GM08714 (cell line): ENCODE data around the gene KHDRBS2.
"Not testable (repeated sequence)": the region's sequence is repeated elsewhere in the genome, so short reads cannot be mapped to it uniquely, and the experiment has no call there.

Source experiments
- H3K4me3 ChIP-seq: fragments of 200-500 bp; sonication (Bioruptor generic); 2 replicates; pipeline ENCODE4 v1.5.1; 2014; ENCODE audit warnings: mild to moderate bottlenecking, low read length, inconsistent platforms
- ZNF274 ChIP-seq: IDR thresholded peaks from 2 replicates; pipeline ENCODE4 v1.6.1; 2012; ENCODE audit warnings: mild to moderate bottlenecking, low read depth, low read length

The KHDRBS2 gene

DNA sequence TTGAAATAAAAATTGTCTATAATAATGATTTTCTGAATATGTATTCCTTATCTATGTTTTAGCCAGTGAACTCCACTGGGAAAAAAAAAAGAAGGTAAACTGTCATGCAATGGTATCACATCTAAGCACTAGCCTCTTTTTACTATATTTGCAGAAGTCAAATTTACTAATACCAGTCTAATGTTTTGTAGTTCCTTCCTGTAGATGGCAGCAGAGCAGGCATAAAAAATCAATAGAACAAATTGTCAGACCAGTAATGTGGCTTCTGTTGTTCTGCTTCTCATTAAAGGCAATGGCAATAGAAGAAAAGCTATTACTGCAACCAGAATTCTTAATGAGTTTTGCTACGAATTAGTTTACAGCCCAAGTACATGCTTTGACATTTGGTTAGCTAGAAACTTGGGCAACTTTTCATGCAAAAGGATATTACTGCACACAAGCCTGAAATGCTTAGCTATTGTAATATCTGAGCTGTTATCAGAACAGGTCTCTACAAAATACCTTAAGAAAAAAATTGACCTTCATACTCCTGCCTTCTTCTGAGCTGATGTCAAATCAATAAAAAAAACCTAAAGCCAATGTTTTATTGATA, 476.9 kb downstream of the KHDRBS2 start:
- no peak overlapping the region for H3K4me3 ChIP-seq
- TF ChIP-seq ZNF274 = no peak

DNA sequence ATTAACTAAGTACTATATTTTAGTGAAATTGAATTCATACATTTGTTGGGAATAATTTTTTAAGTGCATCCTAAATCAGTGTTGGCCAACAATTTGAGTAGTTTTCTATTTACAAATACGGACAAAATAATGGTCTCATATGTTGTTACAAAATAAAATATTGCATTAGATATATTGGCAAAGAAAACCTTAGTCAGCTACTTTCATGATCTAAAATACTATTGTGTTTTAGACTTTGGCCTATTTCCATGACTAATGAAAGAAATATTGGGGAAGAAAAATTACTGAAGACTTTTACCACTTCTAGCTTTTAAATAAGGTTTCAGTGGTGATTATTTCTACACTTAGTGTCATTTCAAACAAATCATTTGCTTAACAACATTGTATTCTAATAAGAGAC, 498.0 kb downstream of the KHDRBS2 start:
- H3K4me3 ChIP-seq = no peak overlapping the region
- no peak for TF ChIP-seq ZNF274

DNA sequence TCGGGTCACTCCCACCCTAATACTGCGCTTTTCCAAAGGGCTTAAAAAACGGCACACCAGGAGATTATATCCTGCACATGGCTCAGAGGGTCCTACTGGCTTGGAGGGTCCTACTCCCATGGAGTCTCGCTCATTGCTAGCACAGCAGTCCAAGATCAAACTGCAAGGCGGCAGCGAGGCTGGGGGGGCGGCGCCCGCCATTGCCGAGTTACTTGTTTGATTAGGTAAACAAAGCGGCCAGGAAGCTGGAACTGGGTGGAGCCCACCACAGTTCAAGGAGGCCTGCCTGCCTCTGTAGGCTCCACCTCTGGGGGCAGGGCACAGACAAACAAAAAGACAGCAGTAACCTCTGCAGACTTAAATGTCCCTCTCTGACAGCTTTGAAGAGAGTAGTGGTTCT, 516.6 kb downstream of the KHDRBS2 start:
- not testable (repeated sequence) for H3K4me3 ChIP-seq

DNA sequence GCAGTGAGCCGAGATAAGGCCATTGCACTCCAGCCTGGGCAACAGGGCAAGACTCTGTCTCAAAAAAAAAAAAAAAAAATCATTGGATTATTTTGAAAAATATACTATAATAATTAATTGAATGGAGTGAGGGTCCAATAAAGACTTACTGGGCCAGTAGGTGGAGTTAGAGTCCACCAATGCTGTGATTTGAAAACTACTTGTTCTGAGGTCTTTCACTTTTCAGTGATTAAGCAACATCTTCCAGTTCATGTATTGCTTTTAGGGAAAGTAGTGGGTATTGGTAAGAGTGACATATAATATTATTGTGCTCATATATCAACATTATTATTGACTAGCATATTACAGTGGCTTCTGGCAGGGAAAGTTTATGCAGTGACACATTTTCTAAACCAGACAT, 530.3 kb downstream of the KHDRBS2 start:
- H3K4me3 ChIP-seq = no peak overlapping the region

DNA sequence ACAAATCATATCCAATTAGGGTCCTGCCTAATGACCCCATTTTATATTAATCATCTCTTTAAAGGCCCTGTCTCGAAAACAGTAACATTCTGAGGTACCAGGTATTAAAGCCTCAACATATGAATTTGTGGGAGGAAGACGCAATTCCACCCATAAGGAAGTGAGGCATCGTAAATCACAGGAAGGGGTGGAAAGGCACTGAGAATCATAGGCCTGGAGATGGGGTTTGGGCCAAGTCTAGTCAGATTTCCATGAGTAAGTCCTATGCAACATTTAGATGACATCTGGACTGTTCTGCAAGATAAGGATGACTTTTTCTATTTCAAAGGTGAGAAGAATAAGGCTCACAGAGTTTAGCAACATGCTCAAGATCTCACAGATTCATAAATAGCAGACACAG, 534.0 kb downstream of the KHDRBS2 start:
- TF ChIP-seq ZNF274 = no peak
- no peak overlapping the region for H3K4me3 ChIP-seq

More for the DNA sequence above, 530.3 kb downstream of the KHDRBS2 start:
- no peak for TF ChIP-seq ZNF274

DNA sequence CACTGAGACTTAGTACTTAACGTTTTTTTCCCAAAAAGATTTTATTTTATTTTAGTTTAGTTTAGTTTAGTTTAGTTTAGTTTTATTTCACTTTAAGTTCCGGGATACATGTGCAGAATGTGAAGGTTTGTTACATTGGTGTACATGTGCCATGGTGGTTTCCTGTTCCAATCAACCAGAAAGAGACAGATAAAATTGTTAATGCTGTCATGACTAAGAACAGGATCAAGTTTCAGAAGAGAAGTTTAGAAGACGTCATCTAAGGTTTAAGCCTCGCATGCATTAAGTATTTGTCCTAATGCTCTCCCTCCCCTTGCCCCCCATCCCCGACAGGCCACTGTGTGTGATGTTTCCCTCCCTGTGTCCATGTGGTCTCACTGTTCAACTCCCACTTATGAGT, 540.0 kb downstream of the KHDRBS2 start:
- no peak overlapping the region for H3K4me3 ChIP-seq
- no peak for TF ChIP-seq ZNF274

DNA sequence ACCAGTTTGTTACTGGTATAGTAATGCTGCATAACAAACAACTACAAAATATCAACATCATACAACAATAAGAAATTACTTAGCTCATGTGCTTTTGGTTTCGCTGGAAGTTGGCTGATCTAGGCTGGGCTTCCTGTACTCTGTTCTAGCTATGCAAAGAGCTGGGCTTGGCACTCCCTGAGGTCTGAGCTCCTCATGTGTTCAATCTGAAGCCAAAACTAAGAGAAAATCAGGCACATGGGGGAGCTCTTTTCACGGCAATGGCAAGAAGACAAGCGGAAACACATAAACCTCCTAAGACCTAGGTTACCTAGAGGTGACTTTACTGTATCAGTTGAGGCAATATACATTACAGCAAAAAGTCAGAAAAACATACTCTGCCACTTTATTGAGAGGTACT, 574.2 kb downstream of the KHDRBS2 start:
- no peak overlapping the region for H3K4me3 ChIP-seq
- no peak for TF ChIP-seq ZNF274

DNA sequence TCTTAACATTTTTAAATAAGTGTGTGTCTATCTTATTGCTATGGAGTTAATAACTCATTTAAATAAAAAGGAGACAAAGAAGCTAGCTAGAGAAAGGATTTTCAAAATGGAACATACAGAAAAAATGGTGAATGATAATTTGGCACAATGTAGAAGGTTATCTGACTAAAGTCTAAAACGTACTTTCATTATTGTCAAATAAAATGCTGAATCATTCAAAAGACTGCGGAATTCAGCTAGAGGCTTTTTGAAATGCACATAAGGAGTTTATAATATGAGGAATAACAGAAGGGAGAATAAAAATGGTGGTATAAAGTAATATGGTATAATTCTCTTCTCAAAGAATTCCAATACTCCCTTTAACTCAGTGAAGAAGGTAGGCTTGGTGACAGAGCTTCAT, 597.9 kb downstream of the KHDRBS2 start:
- TF ChIP-seq ZNF274 = no peak
- H3K4me3 ChIP-seq = no peak overlapping the region

DNA sequence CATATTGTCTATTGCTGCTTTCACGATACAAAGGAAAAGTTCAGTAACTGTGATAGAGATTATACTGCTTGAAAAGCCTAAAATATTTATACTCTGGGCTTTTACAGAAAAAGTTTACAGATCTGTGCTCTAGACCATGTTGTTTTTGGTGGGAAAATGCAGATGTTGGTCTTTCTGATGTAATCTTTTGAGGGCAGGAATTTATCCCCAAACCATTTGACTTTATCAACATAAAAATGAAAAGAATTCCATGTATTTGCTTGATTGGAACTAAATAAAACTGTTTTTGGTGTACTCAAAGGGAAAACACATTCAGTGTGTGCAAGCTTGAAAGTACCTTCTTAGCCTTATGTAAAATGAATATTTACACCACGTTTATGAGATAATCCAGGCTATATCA, 603.5 kb downstream of the KHDRBS2 start:
- H3K4me3 ChIP-seq = no peak overlapping the region
- no peak for TF ChIP-seq ZNF274

DNA sequence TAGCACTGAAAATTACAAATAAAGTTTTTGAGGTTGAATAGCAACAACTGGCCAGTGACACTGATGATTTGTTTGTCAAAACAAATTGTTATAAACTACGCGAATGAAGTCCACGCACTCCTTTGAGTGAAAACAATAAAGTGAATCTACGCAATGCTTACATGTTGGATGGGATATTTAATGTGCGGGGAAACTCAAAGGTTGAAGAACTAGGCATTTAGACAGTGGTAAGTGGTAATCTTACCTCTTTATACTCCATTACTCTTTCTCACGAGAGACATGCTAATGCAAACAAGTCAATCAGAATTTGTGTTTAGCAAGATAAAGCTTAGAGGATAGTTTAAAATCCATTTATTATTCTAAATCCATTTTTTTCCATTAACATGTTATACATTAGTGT, 606.4 kb downstream of the KHDRBS2 start:
- no peak for TF ChIP-seq ZNF274
- H3K4me3 ChIP-seq = no peak overlapping the region

DNA sequence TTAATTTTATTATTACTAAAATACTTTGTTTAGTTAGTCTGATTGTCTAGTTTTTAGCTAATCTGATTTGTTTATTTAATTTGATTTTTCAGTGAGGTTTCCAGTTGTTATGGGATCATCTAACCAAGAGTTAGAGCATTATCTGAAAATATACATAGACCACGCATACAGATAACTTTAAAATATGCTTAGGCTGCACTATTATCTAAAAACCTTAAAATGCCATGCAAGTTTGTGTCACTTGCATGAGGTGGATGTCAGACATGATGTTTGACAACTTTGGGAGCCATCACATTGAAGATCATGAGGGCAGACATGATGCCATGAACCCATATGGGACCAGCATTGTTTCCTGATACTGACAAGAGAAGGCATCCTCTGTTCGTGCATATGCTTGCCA, 610.3 kb downstream of the KHDRBS2 start:
- H3K4me3 ChIP-seq = no peak overlapping the region
- TF ChIP-seq ZNF274 = no peak

DNA sequence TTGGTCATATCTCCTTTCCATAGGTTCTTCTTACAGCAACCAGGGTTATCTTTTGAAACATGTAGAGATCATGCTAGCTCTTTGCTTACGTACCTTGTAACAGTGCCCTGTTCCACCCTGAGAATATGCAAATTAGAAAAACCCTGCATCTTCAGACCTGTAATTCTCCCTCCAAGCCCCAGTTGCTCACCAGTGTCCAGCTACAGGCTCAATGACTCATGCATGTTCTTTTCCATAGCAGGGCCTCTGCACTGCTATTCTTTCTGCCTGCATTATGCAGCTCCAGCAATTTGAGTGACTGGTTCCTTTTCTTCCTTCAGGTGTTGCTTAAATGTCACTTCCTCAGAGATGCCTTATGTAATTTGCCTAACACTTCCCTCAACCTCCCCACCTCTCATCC, 636.2 kb downstream of the KHDRBS2 start:
- no peak overlapping the region for H3K4me3 ChIP-seq
- no peak for TF ChIP-seq ZNF274

DNA sequence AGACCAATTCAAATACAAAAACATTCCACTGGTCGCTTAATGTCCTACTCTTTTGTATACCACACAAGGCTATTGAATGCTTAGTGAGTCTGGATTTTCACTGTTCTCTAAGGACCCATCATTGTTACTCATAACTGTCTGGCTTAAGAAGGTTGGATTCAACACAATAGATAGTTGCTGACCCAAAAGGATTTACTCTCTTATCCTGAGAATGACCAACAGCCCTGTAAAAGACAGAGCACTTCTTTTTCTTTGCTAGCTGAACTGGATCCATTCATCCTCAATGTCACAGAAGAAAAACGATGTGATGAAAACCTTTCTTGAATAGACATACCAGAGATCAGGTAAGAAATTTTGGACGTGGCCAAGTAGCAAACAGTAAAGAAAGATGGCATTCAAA, 645.6 kb downstream of the KHDRBS2 start:
- no peak for TF ChIP-seq ZNF274
- H3K4me3 ChIP-seq = no peak overlapping the region
